Transverse colon (tissue), 4 donors: ENCODE results near the gene TTYH2.

Source experiments
- POLR2A ChIP-seq: fragments of 450-650 bp; IDR thresholded peaks from one replicate; pipeline ENCODE4 v1.6.1; 2016; ENCODE audit warnings: antibody characterized with exemption, mild to moderate bottlenecking, moderate library complexity
- POLR2AphosphoS5 ChIP-seq, 3 donors: sonication (generic); formaldehyde crosslinking; IDR thresholded peaks; one replicate each; pipeline ENCODE4 v1.6.1; 2016; ENCODE audit warnings: antibody characterized with exemption in 3 of 3
- TF ChIP-seq, protein P1 (sequence below), 5 experiments: fragments of 200-600 bp in 3 of 5; fragments of 450-650 bp in 2 of 5; sonication (generic) in 3 of 5; IDR thresholded peaks; 1 replicate in 2 of 5; 2 replicates in 3 of 5; pipeline ENCODE4 v1.5.1; 2016 to 2017; ENCODE audit warnings: antibody characterized with exemption in 5 of 5, inconsistent platforms in 3 of 5, mild to moderate bottlenecking in 2 of 5, moderate library complexity in 1 of 5

DNA sequence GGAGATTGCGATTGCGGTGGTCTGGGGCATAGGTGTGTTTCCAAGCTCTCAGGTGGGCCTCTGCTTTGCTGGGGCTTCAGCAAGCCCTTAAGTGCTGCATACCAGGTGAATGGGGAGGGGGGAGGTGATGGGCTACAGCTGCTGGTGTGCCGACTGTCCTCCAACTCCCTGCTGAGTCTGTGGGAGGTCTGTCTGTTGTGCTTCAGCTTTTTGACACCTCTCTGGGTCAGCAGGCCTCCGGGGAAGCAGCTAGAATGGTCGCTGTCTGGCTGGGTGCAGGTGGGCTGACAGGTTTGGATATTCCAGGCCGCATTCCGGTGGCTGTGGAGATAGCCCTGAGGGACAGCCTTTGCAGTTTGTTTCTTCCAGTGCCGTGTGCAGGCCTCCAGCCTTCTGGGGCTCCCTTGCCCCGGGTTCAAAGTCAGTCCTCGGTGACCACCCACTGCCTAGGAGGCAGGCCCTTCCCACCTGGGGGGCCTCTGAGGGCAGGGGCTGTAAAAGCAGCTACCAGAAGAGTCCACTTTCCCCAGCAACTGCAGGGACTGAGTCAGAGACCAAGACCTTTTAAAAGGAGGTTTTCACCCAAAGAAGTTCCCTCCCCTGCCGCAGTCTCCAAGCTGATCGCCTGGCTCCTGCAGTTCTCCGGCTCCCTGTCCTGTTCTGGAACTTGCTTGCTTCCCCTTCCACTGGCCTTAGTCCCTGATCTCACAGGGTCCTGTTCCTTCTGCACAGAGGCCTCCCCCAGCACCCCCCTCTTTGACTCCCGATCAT lies 2.0 kb upstream of the TTYH2 start:
- TF ChIP-seq POLR2AphosphoS5 (IDR thresholded peaks at IDR 0.05), result no peak
- TF ChIP-seq, protein P1, sequence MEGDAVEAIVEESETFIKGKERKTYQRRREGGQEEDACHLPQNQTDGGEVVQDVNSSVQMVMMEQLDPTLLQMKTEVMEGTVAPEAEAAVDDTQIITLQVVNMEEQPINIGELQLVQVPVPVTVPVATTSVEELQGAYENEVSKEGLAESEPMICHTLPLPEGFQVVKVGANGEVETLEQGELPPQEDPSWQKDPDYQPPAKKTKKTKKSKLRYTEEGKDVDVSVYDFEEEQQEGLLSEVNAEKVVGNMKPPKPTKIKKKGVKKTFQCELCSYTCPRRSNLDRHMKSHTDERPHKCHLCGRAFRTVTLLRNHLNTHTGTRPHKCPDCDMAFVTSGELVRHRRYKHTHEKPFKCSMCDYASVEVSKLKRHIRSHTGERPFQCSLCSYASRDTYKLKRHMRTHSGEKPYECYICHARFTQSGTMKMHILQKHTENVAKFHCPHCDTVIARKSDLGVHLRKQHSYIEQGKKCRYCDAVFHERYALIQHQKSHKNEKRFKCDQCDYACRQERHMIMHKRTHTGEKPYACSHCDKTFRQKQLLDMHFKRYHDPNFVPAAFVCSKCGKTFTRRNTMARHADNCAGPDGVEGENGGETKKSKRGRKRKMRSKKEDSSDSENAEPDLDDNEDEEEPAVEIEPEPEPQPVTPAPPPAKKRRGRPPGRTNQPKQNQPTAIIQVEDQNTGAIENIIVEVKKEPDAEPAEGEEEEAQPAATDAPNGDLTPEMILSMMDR (IDR thresholded peaks at IDR 0.05), result no peak
- TF ChIP-seq POLR2A, result no peak
